Measurements from ENCODE around the gene MRC1. TPM values are rescaled to one million over a fixed set of nuclear protein-coding genes. Genes with fewer than 3 reads are reported as not detected.

Gene MRC1
- polyA plus RNA-seq, 1 experiment: not detected

- Histone ChIP-seq H3K36me3 (ENCODE audit: control insufficient read depth, insufficient read depth, low read length) (no peaks in the 10 kb centered on the region), H3K27me3 (ENCODE audit: control insufficient read depth, insufficient read depth, low read length) (no peaks in the 10 kb centered on the region), H3K4me3 (ENCODE audit: low read depth, low read length) (no peak overlapping the region)
- TF ChIP-seq, protein P1, sequence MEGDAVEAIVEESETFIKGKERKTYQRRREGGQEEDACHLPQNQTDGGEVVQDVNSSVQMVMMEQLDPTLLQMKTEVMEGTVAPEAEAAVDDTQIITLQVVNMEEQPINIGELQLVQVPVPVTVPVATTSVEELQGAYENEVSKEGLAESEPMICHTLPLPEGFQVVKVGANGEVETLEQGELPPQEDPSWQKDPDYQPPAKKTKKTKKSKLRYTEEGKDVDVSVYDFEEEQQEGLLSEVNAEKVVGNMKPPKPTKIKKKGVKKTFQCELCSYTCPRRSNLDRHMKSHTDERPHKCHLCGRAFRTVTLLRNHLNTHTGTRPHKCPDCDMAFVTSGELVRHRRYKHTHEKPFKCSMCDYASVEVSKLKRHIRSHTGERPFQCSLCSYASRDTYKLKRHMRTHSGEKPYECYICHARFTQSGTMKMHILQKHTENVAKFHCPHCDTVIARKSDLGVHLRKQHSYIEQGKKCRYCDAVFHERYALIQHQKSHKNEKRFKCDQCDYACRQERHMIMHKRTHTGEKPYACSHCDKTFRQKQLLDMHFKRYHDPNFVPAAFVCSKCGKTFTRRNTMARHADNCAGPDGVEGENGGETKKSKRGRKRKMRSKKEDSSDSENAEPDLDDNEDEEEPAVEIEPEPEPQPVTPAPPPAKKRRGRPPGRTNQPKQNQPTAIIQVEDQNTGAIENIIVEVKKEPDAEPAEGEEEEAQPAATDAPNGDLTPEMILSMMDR (IDR thresholded peaks at IDR 0.05; ENCODE audit: insufficient read depth, low read depth, low read length): no peak
- no peak for DNase-seq (ENCODE audit: low read depth)
- CTCF ChIA-PET: interaction anchor here (0.5 to 1.2 kb wide), 2 partner anchors 9 to 23 kb away, joined by 3 read pairs; no protein-coding TSS in a partner anchor
- POLR2A ChIA-PET: no interaction called here
Observed at GRCh38 chr10:17816199-17816598, 7.1 kb downstream of the MRC1 start.

- TF ChIP-seq, protein P1 (IDR thresholded peaks at IDR 0.05; ENCODE audit: insufficient read depth, low read depth, low read length): no peak
- no peak for DNase-seq (ENCODE audit: low read depth)
- Histone ChIP-seq H3K4me3 (ENCODE audit: low read depth, low read length) (no peak overlapping the region), H3K27me3 (ENCODE audit: control insufficient read depth, insufficient read depth, low read length) (no peaks in the 10 kb centered on the region), H3K36me3 (ENCODE audit: control insufficient read depth, insufficient read depth, low read length) (no peaks in the 10 kb centered on the region)
- POLR2A ChIA-PET: no interaction called here
- CTCF ChIA-PET: no interaction called here
Observed at GRCh38 chr10:17817316-17817715, 8.2 kb downstream of the MRC1 start.

- Histone ChIP-seq H3K27me3 (ENCODE audit: control insufficient read depth, insufficient read depth, low read length) (no peaks in the 10 kb centered on the region), H3K4me3 (ENCODE audit: low read depth, low read length) (no peak overlapping the region), H3K36me3 (ENCODE audit: control insufficient read depth, insufficient read depth, low read length) (no peaks in the 10 kb centered on the region)
- ChIA-PET CTCF (no interaction called here), POLR2A (no interaction called here)
- DNase-seq (ENCODE audit: low read depth): no peak
- TF ChIP-seq, protein P1 (IDR thresholded peaks at IDR 0.05; ENCODE audit: insufficient read depth, low read depth, low read length): no peak
Observed at GRCh38 chr10:17817790-17818189, 8.6 kb downstream of the MRC1 start.

DNA sequence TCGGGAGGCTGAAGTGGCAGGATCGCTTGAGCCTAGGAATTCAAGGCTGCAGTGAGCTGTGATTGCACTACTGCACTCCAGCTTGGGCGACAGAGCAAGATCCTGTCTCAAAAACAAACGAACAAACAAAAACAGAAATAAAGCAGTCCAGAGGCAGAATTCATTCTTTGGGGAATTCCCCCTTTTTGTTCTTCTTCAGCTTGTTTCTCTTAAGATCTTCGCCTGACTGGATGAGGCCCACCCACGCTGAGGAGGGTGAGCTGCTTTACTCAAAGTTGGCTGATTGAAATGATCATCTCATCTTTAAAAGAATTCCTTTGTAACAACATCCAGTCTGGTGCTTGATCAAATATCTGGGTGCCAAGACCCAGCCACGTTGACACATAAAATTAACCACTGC lies 10.7 kb downstream of the MRC1 start:
- Histone ChIP-seq H3K36me3 (ENCODE audit: control insufficient read depth, insufficient read depth, low read length) (no peaks in the 10 kb centered on the region), H3K27me3 (ENCODE audit: control insufficient read depth, insufficient read depth, low read length) (no peaks in the 10 kb centered on the region), H3K4me3 (ENCODE audit: low read depth, low read length) (no peak overlapping the region)
- no peak for DNase-seq (ENCODE audit: low read depth)
- TF ChIP-seq, protein P1 (IDR thresholded peaks at IDR 0.05; ENCODE audit: insufficient read depth, low read depth, low read length): no peak
- POLR2A ChIA-PET: no interaction called here
- CTCF ChIA-PET: no interaction called here

GRCh38 chr10:17820943-17821342 lies 11.8 kb downstream of the MRC1 start:
- ChIA-PET CTCF (interaction anchor here (0.9 to 1.3 kb wide), 2 partner anchors 12 to 20 kb away, joined by 3 to 5 read pairs; partner anchors contain the start of gene MRC1), POLR2A (no interaction called here)
- no peaks in the 10 kb centered on the region for H3K27me3 ChIP-seq (ENCODE audit: control insufficient read depth, insufficient read depth, low read length)
- TF ChIP-seq, protein P1 (IDR thresholded peaks at IDR 0.05; ENCODE audit: insufficient read depth, low read depth, low read length): no peak
- no peak for DNase-seq (ENCODE audit: low read depth)
- no peaks in the 10 kb centered on the region for H3K36me3 ChIP-seq (ENCODE audit: control insufficient read depth, insufficient read depth, low read length)
- no peak overlapping the region for H3K4me3 ChIP-seq (ENCODE audit: low read depth, low read length)
